T-helper 1 cell (primary cell): Measurements from ENCODE around the gene BMP6.
"Not testable (repeated sequence)": the region's sequence is repeated elsewhere in the genome, so short reads cannot be mapped to it uniquely, and the experiment has no call there.

ENCODE experiments used
- DNase-seq, 5 donors: peaks; one replicate each; pipeline ENCODE4 v3.0.0-alpha.2; 2012 to 2020

BMP6 gene

DNA sequence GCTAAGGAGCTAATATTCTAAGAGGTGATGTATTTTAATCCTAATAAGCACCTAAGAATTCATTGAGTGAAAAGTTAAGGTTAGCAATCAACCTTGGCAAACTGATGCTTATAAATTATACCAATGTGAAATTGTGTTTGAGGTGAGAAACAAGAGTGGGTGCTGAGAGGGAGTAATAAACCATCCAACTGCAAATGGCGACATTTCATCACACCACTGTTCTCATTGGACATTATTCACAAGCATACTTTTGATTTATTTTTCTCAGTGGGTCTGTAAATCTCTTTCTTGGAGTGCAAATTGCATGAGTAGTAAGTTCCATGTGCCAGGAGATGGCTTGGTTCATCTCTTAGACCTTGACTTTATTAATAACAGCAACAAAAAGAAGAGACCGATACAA, 71.5 kb downstream of the BMP6 start:
- no peak for DNase-seq

- DNase-seq, result no peak
Measured at GRCh38 chr6:7798751-7799150, 72.9 kb downstream of the BMP6 start.

DNA sequence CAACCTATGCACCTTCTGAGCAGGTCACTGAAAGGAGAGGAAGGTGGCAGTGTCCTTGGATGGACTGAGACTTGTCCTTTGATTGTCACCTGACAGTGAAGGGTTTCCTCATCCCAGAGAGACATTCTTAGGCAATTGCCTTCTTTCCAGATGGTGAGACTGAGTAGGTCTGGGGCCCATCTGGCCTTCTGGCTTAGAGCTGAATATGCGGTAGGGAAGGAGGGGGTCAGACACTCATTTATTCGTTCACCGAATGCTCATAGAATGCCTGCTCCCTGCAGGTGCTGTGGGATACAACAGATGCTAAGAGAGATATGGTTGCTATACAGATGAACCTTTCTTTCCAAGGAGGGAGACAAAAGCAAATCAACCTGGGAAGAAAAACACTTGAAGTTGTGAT, 76.8 kb downstream of the BMP6 start:
- no peak for DNase-seq

DNA sequence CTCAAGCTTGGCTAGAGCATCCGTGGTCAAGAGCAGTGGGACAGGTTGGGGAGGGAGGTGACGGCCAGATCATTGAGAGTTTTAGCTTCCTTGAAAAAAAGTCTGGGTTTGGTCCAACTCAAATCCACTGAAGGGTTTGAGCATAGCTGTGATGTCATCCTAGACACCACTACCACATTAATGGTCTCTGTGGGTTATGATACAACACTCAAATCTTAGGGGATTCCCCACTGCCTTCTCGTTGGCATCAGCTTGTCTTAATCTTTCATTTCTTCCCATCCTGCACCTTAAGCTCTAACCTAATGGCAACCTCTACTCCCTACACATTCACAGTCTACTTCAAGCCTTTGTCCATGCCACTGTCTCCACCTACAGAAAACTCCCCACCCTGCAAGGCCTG, 77.3 kb downstream of the BMP6 start:
- DNase-seq, result no peak

DNA sequence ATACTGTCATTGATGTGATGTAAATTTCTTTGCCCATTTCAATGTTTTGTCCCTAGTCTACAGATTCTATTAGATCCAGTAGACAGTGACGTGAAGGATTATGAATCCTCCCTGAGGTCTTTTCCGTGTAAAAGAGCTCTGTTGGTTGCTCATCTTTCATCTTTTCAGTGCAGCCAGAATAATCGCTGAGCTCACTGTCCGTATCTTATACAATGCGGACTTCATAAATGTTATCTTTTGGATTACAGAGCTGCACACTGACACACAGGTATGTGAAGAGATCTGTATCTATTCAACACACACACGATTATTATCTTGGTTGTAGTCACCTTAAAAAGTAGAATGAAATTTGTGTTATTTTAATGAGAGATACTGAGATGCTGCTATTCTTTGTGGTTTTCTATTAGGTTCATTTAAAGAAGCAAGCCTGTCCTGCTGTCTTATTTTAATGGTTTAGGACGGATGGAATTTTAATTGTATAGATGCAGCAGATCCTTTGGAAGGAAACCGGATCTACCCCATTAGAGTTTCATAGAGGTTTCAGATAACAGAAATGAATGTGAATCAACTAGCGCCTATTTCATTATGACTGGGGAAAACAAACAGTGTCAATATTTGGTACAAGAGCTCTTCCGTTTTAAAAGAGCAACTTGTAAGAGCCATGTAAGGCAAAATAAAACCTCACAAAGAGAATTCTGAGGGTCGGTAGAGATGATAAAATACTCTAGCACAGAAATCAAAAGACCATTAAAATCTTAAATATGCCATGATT, 79.4 kb downstream of the BMP6 start:
- DNase-seq, result no peak

DNA sequence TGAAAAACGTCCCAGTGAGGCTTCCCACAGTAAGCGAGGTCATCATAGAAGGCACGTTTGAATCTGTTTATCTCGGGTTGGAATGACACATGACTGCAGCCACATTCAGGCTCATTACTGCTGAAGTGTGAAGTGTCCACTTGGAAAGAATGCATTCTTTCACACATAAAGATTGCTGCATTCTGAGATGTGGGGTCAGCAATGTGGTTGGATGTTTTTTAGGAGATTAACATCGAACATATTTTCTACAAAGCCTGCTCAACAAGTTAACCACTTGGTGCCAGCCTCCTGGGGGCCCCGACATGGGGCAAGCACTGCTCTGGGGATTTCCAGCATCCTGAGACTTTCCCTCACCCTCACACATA, 79.9 kb downstream of the BMP6 start:
- DNase-seq, result no peak

DNA sequence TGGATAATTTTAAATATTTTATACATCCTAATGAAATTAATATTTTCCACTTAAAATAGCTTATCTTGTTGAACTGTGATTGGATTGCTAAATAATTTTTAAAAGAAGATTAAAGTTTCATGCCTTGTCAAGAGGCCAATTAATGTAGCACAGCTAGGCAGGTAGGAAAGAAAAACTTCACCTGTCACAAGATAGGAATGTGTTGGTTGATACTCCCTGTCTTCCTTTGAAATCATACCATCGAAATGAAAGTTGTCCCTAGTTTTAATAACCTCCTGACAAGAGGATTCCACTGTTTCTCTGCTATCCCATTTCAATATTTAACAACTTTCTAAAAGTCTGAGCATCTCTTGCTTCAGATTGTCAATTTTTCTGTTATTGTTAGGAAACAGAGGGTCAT, 80.8 kb downstream of the BMP6 start:
- no peak for DNase-seq

DNA sequence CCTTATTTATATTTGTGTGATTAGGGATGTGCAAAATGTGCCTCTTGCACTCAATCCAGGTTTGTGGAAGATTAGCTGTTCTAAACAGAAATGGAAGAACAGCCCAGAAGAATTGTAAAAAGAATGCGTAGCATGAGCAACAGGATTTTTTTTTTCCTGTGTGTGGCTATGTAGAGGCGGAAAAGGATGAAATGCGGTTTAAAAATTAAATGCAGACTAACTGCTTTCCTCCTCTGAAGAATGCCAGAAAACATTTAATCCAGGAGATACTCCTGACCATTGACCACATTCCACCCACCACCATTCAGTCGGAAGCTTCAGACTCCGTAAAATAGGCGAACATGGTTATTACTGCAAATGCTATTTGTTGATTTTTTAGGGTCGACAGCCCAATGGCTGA, 83.4 kb downstream of the BMP6 start:
- no peak for DNase-seq

GRCh38 chr6:7811441-7811840, 85.5 kb downstream of the BMP6 start:
- no peak for DNase-seq

DNA sequence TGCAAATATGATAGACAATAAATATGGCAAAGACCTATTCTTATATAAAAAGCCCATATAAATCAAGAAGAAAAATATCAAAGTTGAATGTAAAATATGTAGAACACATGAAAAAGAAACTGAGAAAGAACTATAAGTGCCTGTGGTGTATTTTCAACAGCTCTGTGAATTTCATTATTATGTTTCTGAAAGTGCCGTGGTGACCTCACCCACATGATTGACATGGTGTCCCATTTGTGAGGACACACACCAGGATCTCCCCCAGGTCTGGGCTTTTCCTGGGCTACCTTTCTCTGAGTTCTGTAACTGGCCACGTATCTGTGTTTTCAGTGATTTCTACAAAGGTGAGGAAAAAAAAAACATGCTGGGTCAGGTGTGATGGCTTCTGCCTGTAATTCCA, 86.7 kb downstream of the BMP6 start:
- no peak for DNase-seq

- DNase-seq, result no peak
Measured at GRCh38 chr6:7813193-7813592, 87.3 kb downstream of the BMP6 start.

DNA sequence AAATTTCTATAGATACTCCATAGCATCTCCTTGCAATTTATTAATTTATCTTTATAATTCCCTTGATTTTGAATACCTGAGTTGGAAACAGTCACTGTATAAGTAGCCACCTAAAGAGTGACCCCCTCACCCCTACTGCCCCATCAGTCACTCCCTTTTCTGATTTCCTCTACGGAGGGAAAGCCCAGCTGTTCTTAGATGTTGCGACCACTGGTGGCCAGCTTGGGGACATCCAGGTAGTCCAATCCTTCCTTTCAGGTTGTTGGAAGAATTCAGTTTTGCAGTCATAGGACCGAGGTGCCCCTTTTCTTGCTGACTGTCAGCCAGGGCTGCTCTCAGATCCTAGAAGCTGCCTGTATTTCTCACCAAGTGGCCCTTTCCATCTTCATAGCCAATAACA, 87.8 kb downstream of the BMP6 start:
- DNase-seq, result no peak

DNA sequence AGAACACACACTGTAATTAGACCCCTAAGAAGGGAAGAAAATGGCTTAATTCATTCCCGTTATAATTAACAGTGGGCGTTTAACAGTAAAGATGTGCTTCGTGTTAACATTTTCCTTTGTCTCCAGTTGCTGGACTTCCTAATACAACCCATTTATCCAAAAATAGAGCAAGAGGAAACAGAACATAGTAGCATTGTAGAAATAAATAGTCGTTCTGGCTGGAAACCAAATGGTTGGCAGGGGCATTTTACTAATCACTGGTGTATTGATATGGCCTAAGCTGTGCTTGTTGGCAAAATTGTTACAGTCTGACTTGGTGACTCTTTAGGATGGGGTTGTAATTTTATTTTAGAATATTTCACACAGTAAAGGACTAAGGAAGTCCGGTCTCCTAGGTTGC, 89.8 kb downstream of the BMP6 start:
- DNase-seq, result no peak

- not testable (repeated sequence) for DNase-seq
Measured at GRCh38 chr6:7817184-7817583, 91.3 kb downstream of the BMP6 start.

- no peak for DNase-seq
Measured at GRCh38 chr6:7818257-7819214, 92.6 kb downstream of the BMP6 start.

GRCh38 chr6:7819431-7820015, 93.6 kb downstream of the BMP6 start:
- no peak for DNase-seq

GRCh38 chr6:7820288-7820835, 94.5 kb downstream of the BMP6 start:
- DNase-seq, result no peak

GRCh38 chr6:7821426-7821825, 95.5 kb downstream of the BMP6 start:
- DNase-seq, result no peak

DNA sequence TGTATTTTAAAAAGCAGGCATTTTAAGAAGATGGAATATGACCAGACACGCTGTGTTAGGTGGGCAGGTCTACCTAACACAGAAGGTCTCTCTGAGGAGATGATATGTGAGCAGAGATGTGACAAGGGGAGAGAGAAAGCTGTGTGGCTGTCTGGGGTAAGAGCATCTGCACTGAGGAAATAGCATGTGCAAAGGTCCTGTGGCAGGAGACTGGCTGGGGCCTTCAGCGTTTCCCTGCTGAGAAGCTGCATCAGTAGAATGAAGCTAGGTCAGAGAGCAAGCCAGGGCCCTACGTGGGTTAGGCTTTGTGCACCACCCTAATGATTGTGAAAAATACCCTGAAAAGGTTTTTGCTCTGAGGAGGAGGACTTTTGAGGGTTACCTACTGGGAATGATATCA, 97.7 kb downstream of the BMP6 start:
- no peak for DNase-seq

- no peak for DNase-seq
Measured at GRCh38 chr6:7825986-7826385, 100.1 kb downstream of the BMP6 start.

DNA sequence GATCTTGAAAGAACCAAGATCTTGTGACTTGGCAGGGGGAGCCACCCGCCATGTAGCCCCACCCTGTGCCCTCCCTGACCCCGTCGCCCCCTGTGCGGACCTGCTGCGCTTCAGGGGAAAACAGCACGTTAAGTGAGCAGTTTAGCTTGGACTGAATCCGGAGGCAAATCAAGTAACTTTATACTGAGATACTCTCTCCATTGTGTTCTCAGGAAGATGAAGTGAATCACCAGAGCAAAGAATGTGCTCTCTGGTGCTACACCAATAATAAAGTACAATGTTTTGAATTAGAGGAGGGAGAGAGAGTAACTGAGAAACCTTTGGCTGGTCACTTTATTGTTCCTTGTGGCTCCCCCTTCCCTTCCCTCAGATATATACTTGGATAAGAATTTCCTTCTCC, 101.2 kb downstream of the BMP6 start:
- no peak for DNase-seq

DNA sequence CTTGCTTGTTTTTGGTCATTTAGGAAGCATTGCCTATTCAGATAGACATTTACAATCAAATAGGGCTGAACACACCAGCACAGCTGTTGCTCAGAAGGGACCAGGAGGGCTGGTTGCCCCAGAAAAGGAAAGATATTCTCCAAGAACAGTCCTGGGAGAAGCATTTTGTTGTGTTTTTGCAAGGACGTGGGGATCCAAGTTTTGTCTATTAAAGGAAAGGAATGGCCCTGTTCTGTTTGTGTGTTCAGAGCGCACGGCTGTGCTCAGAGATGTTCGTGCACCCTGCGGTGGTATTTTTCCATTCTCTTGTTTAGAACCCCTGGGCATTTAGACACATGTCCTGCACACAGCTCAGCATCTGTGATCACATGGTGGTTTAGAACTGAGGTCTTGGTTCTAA, 102.2 kb downstream of the BMP6 start:
- no peak for DNase-seq
